ENCODE results near the gene TBCE.
"Not testable (repeated sequence)": the region's sequence is repeated elsewhere in the genome, so short reads cannot be mapped to it uniquely, and the experiment has no call there.

Gene TBCE

GRCh38 chr1:235351898-235352297 is 15.3 kb upstream of the TBCE start:
- no peak for DNase-seq

DNA sequence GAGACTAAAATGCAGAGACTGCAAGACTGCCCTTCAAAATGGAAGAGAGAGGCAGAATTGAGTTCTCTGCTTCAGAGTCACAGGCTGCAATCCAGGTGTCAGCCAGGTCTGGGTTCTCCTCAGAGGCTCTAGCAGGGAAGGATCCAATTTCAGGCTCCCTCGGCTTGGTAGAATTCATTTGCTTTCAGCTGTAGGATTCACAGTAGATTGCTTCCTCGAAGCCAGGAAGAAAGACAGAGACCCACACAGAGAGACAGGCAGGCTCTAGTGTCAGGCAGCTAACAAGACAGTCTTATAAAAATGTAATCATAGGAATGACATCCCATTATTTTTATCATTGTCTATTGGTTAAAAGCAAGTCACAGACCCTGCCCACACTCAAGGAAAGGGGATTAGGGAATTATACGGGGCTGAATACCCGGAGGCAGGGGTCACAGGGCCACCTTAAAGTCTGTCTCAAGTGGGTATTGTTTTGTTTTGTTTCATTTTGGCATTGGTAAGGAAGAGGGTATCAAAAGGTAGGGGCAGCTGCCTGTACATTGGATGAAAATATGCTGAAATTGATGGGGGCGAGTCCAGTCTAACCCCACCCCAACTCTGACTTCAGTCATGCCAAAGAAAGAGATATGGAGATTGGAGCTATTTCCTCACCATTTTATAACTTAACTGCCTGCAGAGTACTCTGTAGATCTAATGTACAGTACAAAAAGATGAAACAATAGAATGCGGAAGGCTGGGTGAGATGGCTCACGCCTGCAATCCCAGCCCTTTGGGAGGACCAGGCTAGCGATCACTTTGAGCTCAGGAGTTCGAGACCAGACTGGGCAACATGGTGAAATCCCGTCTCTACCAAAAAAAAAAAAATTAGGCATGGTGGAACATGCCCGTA is 9.5 kb upstream of the TBCE start:
- no peak for DNase-seq

GRCh38 chr1:235358899-235359298 is 8.3 kb upstream of the TBCE start:
- DNase-seq, result no peak

DNA sequence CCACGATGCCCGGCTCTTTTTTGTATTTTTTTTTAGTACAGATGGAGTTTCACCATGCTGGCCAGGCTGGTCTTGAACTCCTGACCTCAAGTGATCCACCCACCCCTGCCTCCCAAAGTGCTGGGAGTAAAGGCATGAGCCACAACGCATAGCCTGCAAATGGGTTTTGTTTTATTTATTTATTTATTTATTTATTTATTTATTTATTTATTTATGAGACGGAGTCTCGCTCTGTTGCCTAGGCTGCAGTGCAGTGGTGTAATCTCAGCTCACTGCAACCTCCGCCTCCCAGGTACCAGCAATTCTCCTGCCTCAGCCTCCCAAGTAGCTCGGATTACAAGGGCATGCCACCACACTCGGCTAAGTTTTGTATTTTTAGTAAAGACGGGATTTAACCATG is 3.0 kb upstream of the TBCE start:
- DNase-seq, result not testable (repeated sequence)

DNA sequence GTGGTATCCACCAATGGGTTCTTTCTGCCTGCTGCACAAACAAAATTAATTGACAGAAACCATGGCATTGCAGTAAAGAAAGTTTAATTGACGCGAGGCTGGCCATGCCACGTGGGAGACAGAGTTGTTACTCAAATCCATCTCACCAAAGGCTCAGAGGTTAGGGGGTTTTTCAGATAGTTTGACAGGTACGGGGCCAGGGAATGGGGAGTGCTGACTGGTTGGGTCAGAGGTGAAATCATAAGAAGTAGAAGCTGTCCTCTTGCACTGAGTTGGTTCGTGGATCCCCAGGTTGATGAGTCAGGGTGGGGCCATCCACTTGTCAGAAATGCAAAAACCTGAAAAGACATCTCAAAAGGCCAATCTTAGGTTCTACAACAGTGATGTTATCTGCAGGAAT is 941 bp upstream of the TBCE start:
- peak; percentile 44 to 54 for DNase-seq

DNA sequence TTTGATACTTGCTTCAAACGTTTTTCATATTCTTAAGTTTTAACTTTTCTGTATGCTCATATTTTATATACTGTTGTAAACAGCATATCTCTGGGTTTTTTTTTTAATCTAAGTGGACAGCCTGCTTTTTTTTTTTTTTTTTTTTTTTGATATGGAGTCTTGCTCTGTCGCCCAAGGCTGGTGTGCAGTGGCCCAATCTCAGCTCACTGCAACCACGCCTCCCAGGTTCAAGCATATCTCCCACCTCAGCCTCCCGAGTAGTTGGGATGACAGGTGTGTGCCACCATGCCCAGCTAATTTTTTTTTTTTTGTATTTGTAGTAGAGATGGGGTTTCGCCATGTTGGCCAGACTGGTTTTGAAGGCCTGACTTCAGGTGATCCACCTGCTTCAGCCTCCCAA is 1.2 kb downstream of the TBCE start:
- no peak for DNase-seq

DNA sequence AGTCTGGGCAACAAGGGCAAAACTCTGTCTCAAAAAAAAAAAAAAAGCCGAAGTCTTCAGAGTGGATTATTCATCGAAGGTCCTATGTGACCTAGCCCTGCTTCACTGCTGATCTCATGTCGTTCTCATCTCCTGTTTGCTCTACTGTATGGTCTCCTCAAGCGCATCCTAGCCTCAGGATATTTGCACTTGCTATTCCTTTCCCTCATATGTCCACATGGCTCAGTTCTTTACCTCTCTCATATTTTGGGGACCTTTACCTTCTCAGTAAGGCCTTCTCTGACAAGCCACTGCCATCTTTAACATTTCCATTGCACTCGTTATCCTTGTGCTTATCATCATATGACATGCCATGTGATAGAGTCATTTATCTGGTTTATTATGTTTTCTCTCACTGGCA is 2.6 kb downstream of the TBCE start:
- no peak for DNase-seq

- no peak for DNase-seq
These were observed 8.8 kb downstream of the TBCE start for GRCh38 chr1:235375919-235376605.

GRCh38 chr1:235378134-235378735 is 11.0 kb downstream of the TBCE start:
- DNase-seq, result not testable (repeated sequence)

DNA sequence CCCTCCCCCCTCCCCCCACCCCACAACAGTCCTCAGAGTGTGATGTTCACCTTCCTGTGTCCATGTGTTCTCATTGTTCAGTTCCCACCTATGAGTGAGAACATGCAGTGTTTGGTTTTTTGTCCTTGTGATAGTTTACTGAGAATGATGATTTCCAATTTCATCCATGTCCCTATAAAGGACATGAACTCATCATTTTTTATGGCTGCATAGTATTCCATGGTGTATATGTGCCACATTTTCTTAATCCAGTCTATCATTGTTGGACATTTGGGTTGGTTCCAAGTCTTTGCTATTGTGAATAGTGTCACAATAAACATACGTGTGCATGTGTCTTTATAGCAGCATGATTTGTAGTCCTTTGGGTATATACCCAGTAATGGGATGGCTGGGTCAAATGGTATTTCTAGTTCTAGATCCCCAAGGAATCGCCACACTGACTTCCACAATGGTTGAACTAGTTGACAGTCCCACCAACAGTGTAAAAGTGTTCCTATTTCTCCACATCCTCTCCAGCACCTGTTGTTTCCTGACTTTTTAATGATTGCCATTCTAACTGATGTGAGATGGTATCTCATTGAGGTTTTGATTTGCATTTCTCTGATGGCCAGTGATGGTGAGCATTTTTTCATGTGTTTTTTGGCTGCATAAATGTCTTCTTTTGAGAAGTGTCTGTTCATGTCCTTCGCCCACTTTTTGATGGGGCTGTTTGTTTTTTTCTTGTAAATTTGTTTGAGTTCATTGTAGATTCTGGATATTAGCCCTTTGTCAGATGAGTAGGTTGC is 14.9 kb downstream of the TBCE start:
- not testable (repeated sequence) for DNase-seq

DNA sequence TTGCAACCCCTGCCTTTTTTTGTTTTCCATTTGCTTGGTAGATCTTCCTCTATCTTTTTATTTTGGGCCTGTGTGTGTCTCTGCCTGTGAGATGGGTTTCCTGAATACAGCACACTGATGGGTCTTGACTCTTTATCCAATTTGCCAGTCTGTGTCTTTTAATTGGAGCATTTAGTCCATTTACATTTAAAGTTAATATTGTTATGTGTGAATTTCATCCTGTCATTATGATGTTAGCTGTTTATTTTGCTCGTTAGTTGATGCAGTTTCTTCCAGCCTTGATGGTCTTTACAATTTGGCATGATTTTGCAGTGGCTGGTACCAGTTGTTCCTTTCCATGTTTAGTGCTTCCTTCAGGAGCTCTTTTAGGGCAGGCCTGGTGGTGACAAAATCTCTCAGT is 18.4 kb downstream of the TBCE start:
- not testable (repeated sequence) for DNase-seq

GRCh38 chr1:235391874-235392273 is 24.6 kb downstream of the TBCE start:
- DNase-seq, result no peak

- no peak for DNase-seq
These were observed 30.5 kb downstream of the TBCE start for GRCh38 chr1:235397733-235398132.

- no peak for DNase-seq
These were observed 32.4 kb downstream of the TBCE start for GRCh38 chr1:235399661-235400060.

DNA sequence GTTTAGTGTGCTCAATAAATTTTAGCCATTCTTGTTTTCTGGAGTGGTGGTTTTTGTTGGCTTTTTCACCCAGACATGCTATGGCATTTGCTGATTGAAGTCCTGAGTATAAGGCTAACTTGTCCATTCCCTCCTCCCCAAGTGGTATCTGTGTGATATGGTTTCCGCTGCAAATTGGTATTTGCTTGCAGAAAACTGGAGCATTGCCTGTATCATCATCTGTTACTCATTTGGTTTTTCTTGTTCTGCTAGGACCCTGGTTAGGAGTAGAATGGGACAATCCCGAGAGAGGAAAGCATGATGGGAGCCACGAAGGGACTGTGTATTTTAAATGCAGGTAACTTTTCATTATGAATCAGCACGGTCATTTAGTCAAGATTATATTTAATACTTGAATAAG is 34.0 kb downstream of the TBCE start:
- no peak for DNase-seq

GRCh38 chr1:235402457-235403200 is 35.4 kb downstream of the TBCE start:
- no peak for DNase-seq

- DNase-seq, result no peak
These were observed 36.4 kb downstream of the TBCE start for GRCh38 chr1:235403593-235403992.

DNA sequence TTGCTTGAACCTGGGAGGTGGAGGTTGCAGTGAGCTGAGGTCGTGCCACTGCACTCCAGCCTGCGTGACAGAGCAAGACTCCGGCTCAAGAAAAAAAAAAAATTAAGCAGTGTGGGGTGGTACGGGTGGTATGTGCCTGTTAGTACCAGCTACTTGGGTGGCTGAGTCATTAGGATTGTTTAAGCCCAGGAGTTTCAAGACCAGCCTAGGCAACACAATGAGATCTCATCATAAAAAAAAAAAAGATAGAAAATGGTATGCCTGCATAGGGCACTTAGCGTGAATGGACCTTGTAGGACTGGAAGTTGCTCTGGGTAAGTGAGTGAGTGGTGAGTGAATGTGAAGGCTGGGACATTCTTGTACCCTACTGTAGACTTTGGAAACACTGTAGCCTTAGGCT is 37.0 kb downstream of the TBCE start:
- no peak for DNase-seq

DNA sequence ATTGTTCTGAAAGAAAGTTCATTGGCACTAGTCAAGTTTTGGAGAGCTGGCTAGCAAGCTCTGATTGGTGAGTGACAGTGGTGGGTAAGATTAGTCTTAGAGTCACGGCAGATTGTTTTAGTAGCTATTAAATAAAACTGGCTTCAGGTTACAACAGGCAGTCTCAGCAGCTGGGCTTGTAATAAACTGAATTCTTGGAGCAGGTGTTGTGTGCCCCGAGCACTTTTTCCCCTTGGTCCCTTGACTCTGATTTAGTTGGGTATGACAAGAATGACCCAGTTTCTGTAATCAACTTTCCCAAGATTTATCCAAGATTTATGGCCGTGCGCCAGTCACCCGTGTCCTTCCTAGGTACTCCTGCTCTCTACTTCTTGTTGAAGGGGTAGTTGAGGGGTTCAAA is 40.2 kb downstream of the TBCE start:
- no peak for DNase-seq

GRCh38 chr1:235408503-235408960 is 41.3 kb downstream of the TBCE start:
- DNase-seq, result no peak

DNA sequence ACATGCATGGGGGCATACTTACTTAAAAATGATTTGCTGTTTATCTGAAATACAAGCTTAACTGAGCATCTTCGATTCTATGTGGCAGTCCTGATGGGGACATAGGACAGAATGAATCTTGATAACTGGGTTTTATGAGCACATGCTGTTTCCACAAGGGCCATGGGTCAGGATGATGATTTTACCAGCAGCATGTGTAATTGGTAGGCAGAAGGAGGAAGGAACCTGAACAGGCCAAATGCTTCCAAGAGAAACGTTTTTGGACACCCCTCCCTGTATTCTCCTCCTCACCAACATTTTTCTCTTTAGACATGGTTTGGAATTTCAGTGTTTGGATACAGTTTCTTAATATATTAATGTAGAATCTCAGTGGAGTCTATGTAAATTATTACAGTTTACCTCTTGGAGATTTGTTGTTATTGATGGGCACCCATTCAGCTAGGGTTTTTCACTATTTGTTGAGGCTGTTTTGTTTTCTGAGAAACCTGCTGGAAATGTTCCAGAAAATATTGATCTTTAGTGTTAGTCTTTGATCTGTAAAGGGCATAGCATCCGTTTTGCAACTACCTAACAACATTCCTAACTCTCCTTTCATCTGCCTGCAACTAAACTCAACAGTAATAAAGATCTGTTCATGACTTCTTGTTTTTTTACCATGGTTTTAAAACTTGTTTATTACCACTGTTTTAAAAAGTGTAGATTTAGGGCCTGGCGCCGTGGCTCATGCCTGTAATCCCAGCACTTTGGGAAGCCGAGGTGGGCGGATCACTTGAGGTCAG is 42.0 kb downstream of the TBCE start:
- no peak for DNase-seq
